Spleen (tissue), 11 donors: ENCODE results near the gene DVL2. TPM values are rescaled to one million over a fixed set of nuclear protein-coding genes. Genes with fewer than 3 reads are reported as not detected.

ENCODE experiments used
- DNase-seq: peaks from one replicate; pipeline ENCODE4 v3.0.0-alpha.2; 2020
- H3K27ac ChIP-seq, 8 donors: fragments of 200-600 bp; sonication (generic) in 7 of 8; 1 replicate in 4 of 8; 2 replicates in 4 of 8; pipeline versions ENCODE4 v1.5.0 to v1.8.0; 2016 to 2021; ENCODE audit warnings: inconsistent platforms in 4 of 8, mild to moderate bottlenecking in 4 of 8, moderate library complexity in 1 of 8
- H3K27me3 ChIP-seq, 7 donors: fragments of 200-600 bp; sonication (generic) in 6 of 7; replicated peaks in 1 of 7; 1 replicate in 4 of 7; 2 replicates in 3 of 7; pipeline versions ENCODE4 v1.5.0 to v1.8.0; 2016 to 2021; ENCODE audit warnings: inconsistent platforms in 3 of 7, mild to moderate bottlenecking in 1 of 7
- H3K36me3 ChIP-seq, 6 donors: fragments of 200-600 bp; sonication (generic) in 5 of 6; 1 replicate in 4 of 6; 2 replicates in 2 of 6; pipeline versions ENCODE4 v1.5.0 to v1.8.0; 2016 to 2021; ENCODE audit warnings: inconsistent platforms in 2 of 6
- H3K4me1 ChIP-seq, 6 donors: fragments of 200-600 bp; sonication (generic) in 5 of 6; 1 replicate in 3 of 6; 2 replicates in 3 of 6; pipeline versions ENCODE4 v1.5.0 to v1.8.0; 2016 to 2021; ENCODE audit warnings: inconsistent platforms in 3 of 6
- H3K4me3 ChIP-seq, 8 donors: fragments of 200-600 bp; sonication (generic) in 7 of 8; 1 replicate in 4 of 8; 2 replicates in 4 of 8; pipeline versions ENCODE4 v1.5.0 to v1.8.0; 2016 to 2021; ENCODE audit warnings: inconsistent platforms in 4 of 8, mild to moderate bottlenecking in 4 of 8, moderate library complexity in 2 of 8
- H3K9me3 ChIP-seq, 8 donors: fragments of 200-600 bp; sonication (generic) in 7 of 8; 1 replicate in 4 of 8; 2 replicates in 4 of 8; pipeline versions ENCODE4 v1.5.0 to v1.8.0; 2016 to 2021; ENCODE audit warnings: inconsistent platforms in 4 of 8
- POLR2A ChIP-seq, 3 donors: fragments of 450-650 bp; IDR thresholded peaks; one replicate each; pipeline ENCODE4 v1.5.1; 2017; ENCODE audit warnings: antibody characterized with exemption in 3 of 3, mild to moderate bottlenecking in 1 of 3
- POLR2AphosphoS5 ChIP-seq, 3 donors: sonication (generic); formaldehyde crosslinking; IDR thresholded peaks; one replicate each; pipeline ENCODE4 v1.5.1; 2017; ENCODE audit warnings: antibody characterized with exemption in 3 of 3
- WGBS, 5 donors: extraction: QIAGEN DNeasy Blood & Tissue Kit in 3 of 5; methylation state at CpG; one replicate each; pipeline versions ENCODE4 v1.1.5 to v1.1.7; 2013 to 2018; 5-methylcytosine and 5-hydroxymethylcytosine counted together
- intact Hi-C: fragments of 100-400 bp; cut with DNase I; formaldehyde crosslinking; loops from one replicate; pipeline ENCODE4 v1.15.0; 2023; ENCODE audit warnings: low total_unique reads
- polyA plus RNA-seq, 3 donors: library from polyadenylated mRNA; stranded (reverse); fragments of 200-250 nt; gene quantifications; one replicate each; pipeline ENCODE4 v1.2.1, GENCODE V29; 2013
- total RNA-seq, 7 donors: library from RNA; depleted of rRNA in 3 of 7; stranded (reverse); fragments of >200 nt in 3 of 7; fragmentation: NEBNext Ultra II Directional in 4 of 7; extraction: Animal tissue kit (Norgen Biotek cat#: 25700) in 4 of 7; gene quantifications; one replicate each; pipeline versions ENCODE4 v1.1.0 to v1.2.1, GENCODE V29; 2016 to 2021
- TF ChIP-seq, protein P1 (sequence below), 11 experiments: fragments of 200-600 bp in 7 of 11; fragments of 450-650 bp in 4 of 11; sonication (generic) in 4 of 11; IDR thresholded peaks in 8 of 11; conservative IDR thresholded peaks in 3 of 11; 1 replicate in 7 of 11; 2 replicates in 4 of 11; pipeline versions ENCODE4 v1.4.0 to v1.8.0; 2016 to 2021; ENCODE audit warnings: antibody characterized with exemption in 11 of 11, inconsistent platforms in 4 of 11, mild to moderate bottlenecking in 1 of 11
- donor health status: healthy with polysubstance abuse.
- donor health status: DM: no; HTN: no; CAD: no; lungs with moderate emphysema.
- donor health status: DM: no; HTN: no; CAD: no.
- donor health status: Bipolar disorder and iron deficiency.
- donor health status: healthy.
- donor health status: DM: no; HTN: no; CAD: no.
- donor health status: DM: yes; HTN: yes; CAD: no.

The DVL2 gene
- total and polyA plus RNA-seq, 10 donors: 9.8 to 48.0 (median 37.7) TPM

- Histone ChIP-seq H3K4me1 (peaks cover 0 to 56% (median 28%) of the 10 kb centered on the region in 6 donors), H3K36me3 (peaks cover 0 to 43% (median 12%) of the 10 kb centered on the region in 6 donors), H3K27me3 (no peaks in the 10 kb centered on the region), H3K4me3 (peak overlapping the region in 4 of 8 donors; percentile 44 to 72 (median 46)), H3K27ac (peak overlapping the region in 7 of 8 donors; percentile 55 to 89 (median 81)), H3K9me3 (no peaks in the 10 kb centered on the region)
- peak; percentile 82 for DNase-seq
- intact Hi-C loops: no loop called here
- WGBS, 5 donors: 79 to 84% (median 82%) methylated on average over 15 of the region's 15 CpGs
- TF ChIP-seq, protein P1, sequence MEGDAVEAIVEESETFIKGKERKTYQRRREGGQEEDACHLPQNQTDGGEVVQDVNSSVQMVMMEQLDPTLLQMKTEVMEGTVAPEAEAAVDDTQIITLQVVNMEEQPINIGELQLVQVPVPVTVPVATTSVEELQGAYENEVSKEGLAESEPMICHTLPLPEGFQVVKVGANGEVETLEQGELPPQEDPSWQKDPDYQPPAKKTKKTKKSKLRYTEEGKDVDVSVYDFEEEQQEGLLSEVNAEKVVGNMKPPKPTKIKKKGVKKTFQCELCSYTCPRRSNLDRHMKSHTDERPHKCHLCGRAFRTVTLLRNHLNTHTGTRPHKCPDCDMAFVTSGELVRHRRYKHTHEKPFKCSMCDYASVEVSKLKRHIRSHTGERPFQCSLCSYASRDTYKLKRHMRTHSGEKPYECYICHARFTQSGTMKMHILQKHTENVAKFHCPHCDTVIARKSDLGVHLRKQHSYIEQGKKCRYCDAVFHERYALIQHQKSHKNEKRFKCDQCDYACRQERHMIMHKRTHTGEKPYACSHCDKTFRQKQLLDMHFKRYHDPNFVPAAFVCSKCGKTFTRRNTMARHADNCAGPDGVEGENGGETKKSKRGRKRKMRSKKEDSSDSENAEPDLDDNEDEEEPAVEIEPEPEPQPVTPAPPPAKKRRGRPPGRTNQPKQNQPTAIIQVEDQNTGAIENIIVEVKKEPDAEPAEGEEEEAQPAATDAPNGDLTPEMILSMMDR (IDR thresholded peaks at IDR 0.05 in 8 of 11, conservative IDR thresholded peaks at IDR 0.05 in 3 of 11): no peak
- no peak for TF ChIP-seq POLR2AphosphoS5 (IDR thresholded peaks at IDR 0.05)
- no peak for TF ChIP-seq POLR2A (IDR thresholded peaks at IDR 0.05)
Measured at GRCh38 chr17:7204336-7204735, 30.0 kb downstream of the DVL2 start.

DNA sequence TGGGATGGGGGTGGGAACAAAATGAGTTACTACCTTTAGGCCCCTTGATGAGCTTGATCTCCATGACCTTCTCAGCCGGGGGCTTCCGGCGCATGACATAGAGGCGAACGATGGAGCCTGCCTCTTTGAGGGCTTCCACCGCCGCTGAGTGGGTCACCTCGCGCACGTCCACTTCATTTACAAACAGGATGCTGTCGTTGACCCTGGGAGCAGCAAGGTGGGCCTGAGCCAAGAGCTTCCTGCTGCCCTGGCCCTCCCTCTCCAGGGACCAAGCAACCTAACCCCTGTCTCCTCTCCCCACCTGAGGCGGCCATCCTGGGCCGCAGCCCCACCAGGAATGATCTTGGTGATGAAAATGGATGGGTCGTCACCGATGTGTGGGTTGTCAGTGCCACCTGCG is 30.9 kb downstream of the DVL2 start:
- TF ChIP-seq, protein P1 (IDR thresholded peaks at IDR 0.05 in 8 of 11, conservative IDR thresholded peaks at IDR 0.05 in 3 of 11): no peak
- TF ChIP-seq POLR2AphosphoS5 (IDR thresholded peaks at IDR 0.05): peak in 1 of 3 donors; percentile 9
- no peak for TF ChIP-seq POLR2A (IDR thresholded peaks at IDR 0.05)
- Histone ChIP-seq H3K4me1 (peaks cover 0 to 48% (median 28%) of the 10 kb centered on the region in 6 donors), H3K27ac (no peak overlapping the region), H3K4me3 (no peak overlapping the region), H3K9me3 (no peaks in the 10 kb centered on the region), H3K27me3 (no peaks in the 10 kb centered on the region), H3K36me3 (peaks cover 0 to 48% (median 12%) of the 10 kb centered on the region in 6 donors)
- 78 to 96% (median 86%) methylated on average over 12 to 16 of the region's 16 CpGs for WGBS, 5 donors
- peak; percentile 75 for DNase-seq
- intact Hi-C loops: no loop called here

GRCh38 chr17:7196651-7197401 is 37.5 kb downstream of the DVL2 start:
- H3K9me3 ChIP-seq: no peaks in the 10 kb centered on the region
- DNase-seq: no peak
- no peak for TF ChIP-seq POLR2A (IDR thresholded peaks at IDR 0.05)
- TF ChIP-seq, protein P1 (IDR thresholded peaks at IDR 0.05 in 8 of 11, conservative IDR thresholded peaks at IDR 0.05 in 3 of 11): no peak
- TF ChIP-seq POLR2AphosphoS5 (IDR thresholded peaks at IDR 0.05): no peak
- no peak overlapping the region for H3K27ac ChIP-seq
- peaks cover 0 to 89% (median 29%) of the 10 kb centered on the region in 6 donors for H3K36me3 ChIP-seq
- 88 to 93% (median 92%) methylated on average over 22 of the region's 22 CpGs for WGBS, 5 donors
- intact Hi-C loops: no loop called here
- H3K4me1 ChIP-seq: peaks cover 0 to 7% (median 0%) of the 10 kb centered on the region in 6 donors
- H3K27me3 ChIP-seq: no peaks in the 10 kb centered on the region
- H3K4me3 ChIP-seq: no peak overlapping the region

- Histone ChIP-seq H3K27ac (no peak overlapping the region), H3K27me3 (no peaks in the 10 kb centered on the region), H3K4me1 (peaks cover 0 to 8% (median 0%) of the 10 kb centered on the region in 6 donors), H3K4me3 (no peak overlapping the region), H3K9me3 (no peaks in the 10 kb centered on the region), H3K36me3 (peaks cover 0 to 89% (median 29%) of the 10 kb centered on the region in 6 donors)
- WGBS, 5 donors: 88 to 99% (median 94%) methylated on average over 10 to 12 of the region's 12 CpGs
- DNase-seq: no peak
- intact Hi-C loops: no loop called here
- TF ChIP-seq, protein P1 (IDR thresholded peaks at IDR 0.05 in 8 of 11, conservative IDR thresholded peaks at IDR 0.05 in 3 of 11): no peak
- TF ChIP-seq POLR2A (IDR thresholded peaks at IDR 0.05) (no peak), POLR2AphosphoS5 (IDR thresholded peaks at IDR 0.05) (no peak)
Measured at GRCh38 chr17:7195971-7196370, 38.3 kb downstream of the DVL2 start.
